ENCODE data around the gene CECR2.

The CECR2 gene

DNA sequence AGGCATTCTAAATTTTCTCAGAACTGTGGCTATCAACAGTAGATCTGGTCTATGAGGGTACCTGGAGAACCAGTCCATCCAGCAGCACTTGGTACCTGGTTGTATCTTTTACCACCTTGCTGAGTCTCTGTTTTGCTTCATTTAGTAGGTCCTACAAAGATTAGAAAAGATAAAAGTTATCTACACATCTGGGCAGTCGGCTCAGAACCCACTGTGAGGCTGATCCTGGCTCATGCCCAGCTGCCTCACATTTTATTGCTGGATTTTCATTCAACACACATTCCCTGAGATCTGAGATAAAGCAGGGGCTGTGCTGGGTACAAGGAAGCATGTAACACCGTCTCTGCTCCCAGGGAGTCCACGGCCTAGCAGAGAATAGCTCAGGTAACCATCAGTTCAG, 231.8 kb downstream of the CECR2 start:
- TF ChIP-seq CTCF (IDR thresholded peaks at IDR 0.05; ENCODE audit: low read depth, low read length) = no peak
- H3K4me3 ChIP-seq (ENCODE audit: low read depth, low read length) = no peak overlapping the region

- no peak overlapping the region for H3K4me3 ChIP-seq (ENCODE audit: low read depth, low read length)
- no peak for TF ChIP-seq CTCF (IDR thresholded peaks at IDR 0.05; ENCODE audit: low read depth, low read length)
These were observed 234.4 kb downstream of the CECR2 start for GRCh38 chr22:17603668-17604067.

DNA sequence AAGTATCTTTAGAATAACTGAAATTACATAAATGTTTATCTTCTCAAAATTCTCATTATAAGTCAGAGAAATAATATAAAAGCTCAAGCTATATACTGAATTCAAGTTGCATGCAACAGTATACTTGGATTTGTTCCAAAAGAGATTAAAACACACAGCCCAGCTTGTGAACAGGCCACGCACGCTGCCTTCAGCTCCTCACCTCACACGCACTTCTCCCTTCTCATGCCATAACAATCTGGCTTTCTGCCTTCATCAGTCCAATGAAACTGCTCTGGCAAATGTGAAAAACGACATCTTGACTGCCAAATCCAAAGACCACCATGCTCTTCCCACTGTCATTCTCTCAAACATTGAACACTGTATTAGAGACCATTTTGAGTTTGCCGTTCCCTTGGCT, 237.2 kb downstream of the CECR2 start:
- TF ChIP-seq CTCF (IDR thresholded peaks at IDR 0.05; ENCODE audit: low read depth, low read length) = no peak
- H3K4me3 ChIP-seq (ENCODE audit: low read depth, low read length) = no peak overlapping the region

Measured in WI38 (cell line).